Fibroblast of lung (primary cell): ENCODE data around the gene SYNJ2BP.

ENCODE experiments used
- CTCF ChIP-seq, 2 donors: IDR thresholded peaks in 1 of 2; conservative IDR thresholded peaks in 1 of 2; 1 replicate in 1 of 2; 2 replicates in 1 of 2; pipeline ENCODE4 v1.5.1; 2011 to 2012; ENCODE audit warnings: low read length in 2 of 2, control low read depth in 1 of 2, inconsistent platforms in 1 of 2, low read depth in 1 of 2, mild to moderate bottlenecking in 1 of 2
- EZH2 ChIP-seq: IDR thresholded peaks from 2 replicates; pipeline ENCODE4 v1.5.1; 2012; ENCODE audit warnings: low read length, control low read depth, mild to moderate bottlenecking; ENCODE audit errors: missing control alignments

GRCh38 chr14:70380824-70381223 lies 36.1 kb downstream of the SYNJ2BP start:
- TF ChIP-seq CTCF (conservative IDR thresholded peaks at IDR 0.05 in 1 of 2, IDR thresholded peaks at IDR 0.05 in 1 of 2; ENCODE audit: low read depth in 1 of 2, low read length in 2 of 2) (no peak), EZH2 (no peak)
